ENCODE results near the gene SLAMF8.

SLAMF8 gene

GRCh38 chr1:159861218-159861617 is 34.5 kb downstream of the SLAMF8 start:
- no peak for TF ChIP-seq CTCF (IDR thresholded peaks at IDR 0.05; ENCODE audit: borderline replicate concordance, insufficient read depth, low read depth, low read length)
- H3K4me3 ChIP-seq (ENCODE audit: low read depth, low read length) = no peak overlapping the region

GRCh38 chr1:159862031-159862430 is 35.4 kb downstream of the SLAMF8 start:
- no peak for TF ChIP-seq CTCF (IDR thresholded peaks at IDR 0.05; ENCODE audit: borderline replicate concordance, insufficient read depth, low read depth, low read length)
- H3K4me3 ChIP-seq (ENCODE audit: low read depth, low read length) = no peak overlapping the region

GRCh38 chr1:159862557-159862956 is 35.9 kb downstream of the SLAMF8 start, which contains the start of gene VSIG8:
Gene VSIG8 (minus strand): TSS chr1:159862657. CDS start chr1:159862521, 136 bp downstream.
- TF ChIP-seq CTCF (IDR thresholded peaks at IDR 0.05; ENCODE audit: borderline replicate concordance, insufficient read depth, low read depth, low read length) = no peak
- no peak within 1 kb of the TSS for H3K4me3 ChIP-seq (ENCODE audit: low read depth, low read length)

DNA sequence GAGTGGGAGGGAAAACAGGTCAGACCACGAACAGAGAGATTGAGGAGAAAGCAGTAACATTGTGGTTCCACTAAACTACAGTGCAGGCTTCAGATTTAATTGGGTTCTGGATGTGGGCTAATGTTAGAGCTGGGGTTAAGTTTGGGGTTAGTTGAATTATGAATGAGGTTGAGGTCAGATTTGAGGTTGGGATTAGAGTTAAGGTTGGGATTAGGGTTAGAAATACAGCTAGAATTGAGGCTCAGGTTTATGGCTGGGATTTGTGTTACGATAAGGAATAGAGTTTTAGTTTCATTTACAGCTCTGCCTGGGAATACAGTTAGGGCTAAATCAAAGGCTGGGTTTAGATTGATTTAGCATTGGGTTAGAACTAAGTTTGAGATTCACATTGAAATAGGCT is 37.6 kb downstream of the SLAMF8 start:
- no peak overlapping the region for H3K4me3 ChIP-seq (ENCODE audit: low read depth, low read length)
- no peak for TF ChIP-seq CTCF (IDR thresholded peaks at IDR 0.05; ENCODE audit: borderline replicate concordance, insufficient read depth, low read depth, low read length)

DNA sequence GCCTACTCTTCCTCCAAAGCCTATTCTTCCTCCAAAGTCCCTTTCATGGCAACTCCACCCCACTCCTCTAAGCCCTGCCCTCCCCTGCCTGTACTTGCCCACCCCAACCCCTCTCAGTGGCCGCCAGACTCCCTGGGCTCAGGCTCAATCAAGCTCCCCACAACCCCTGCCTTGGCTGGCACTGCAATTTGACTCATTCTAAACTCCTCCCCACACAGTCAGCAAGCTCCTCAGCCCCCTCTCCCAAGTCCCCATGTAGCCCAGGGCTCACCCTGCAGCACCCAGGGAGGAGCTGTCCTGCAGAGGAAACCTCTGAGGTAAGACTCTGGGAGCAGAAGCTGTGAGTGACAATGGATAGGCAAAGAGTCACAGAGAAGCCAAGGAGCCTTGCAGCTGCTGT is 39.4 kb downstream of the SLAMF8 start:
- H3K4me3 ChIP-seq (ENCODE audit: low read depth, low read length) = no peak overlapping the region
- TF ChIP-seq CTCF (IDR thresholded peaks at IDR 0.05; ENCODE audit: borderline replicate concordance, insufficient read depth, low read depth, low read length) = no peak

GRCh38 chr1:159866905-159867663 is 40.4 kb downstream of the SLAMF8 start:
- no peak for TF ChIP-seq CTCF (IDR thresholded peaks at IDR 0.05; ENCODE audit: borderline replicate concordance, insufficient read depth, low read depth, low read length)
- no peak overlapping the region for H3K4me3 ChIP-seq (ENCODE audit: low read depth, low read length)

DNA sequence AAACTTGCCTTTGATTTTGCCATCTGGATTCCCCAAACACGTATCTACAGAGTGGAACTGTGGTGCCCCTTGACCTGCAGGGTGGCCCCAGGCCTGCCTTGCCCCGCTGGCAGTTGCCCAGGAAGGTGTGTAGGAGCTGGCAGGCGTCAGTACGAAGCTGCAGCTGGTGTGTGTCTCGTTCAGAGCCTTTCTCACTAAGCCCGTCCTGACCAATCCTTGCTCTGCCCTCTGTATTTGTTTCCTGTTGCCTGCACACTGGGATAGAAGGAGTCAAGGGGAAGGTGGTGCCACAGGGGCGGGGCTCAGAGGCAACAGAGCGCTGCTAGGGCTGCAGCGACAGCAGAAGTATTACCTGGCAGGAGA is 41.0 kb downstream of the SLAMF8 start:
- TF ChIP-seq CTCF (IDR thresholded peaks at IDR 0.05; ENCODE audit: borderline replicate concordance, insufficient read depth, low read depth, low read length) = no peak
- H3K4me3 ChIP-seq (ENCODE audit: low read depth, low read length) = no peak overlapping the region
